Measurements from ENCODE around the gene FNDC11. TPM values are rescaled to one million over a fixed set of nuclear protein-coding genes. Genes with fewer than 3 reads are reported as not detected.
"Not testable (repeated sequence)": the region's sequence is repeated elsewhere in the genome, so short reads cannot be mapped to it uniquely, and the experiment has no call there.

FNDC11 gene
- total RNA-seq, 2 donors from 2014 or later = 0.35 to 0.69 TPM

DNA sequence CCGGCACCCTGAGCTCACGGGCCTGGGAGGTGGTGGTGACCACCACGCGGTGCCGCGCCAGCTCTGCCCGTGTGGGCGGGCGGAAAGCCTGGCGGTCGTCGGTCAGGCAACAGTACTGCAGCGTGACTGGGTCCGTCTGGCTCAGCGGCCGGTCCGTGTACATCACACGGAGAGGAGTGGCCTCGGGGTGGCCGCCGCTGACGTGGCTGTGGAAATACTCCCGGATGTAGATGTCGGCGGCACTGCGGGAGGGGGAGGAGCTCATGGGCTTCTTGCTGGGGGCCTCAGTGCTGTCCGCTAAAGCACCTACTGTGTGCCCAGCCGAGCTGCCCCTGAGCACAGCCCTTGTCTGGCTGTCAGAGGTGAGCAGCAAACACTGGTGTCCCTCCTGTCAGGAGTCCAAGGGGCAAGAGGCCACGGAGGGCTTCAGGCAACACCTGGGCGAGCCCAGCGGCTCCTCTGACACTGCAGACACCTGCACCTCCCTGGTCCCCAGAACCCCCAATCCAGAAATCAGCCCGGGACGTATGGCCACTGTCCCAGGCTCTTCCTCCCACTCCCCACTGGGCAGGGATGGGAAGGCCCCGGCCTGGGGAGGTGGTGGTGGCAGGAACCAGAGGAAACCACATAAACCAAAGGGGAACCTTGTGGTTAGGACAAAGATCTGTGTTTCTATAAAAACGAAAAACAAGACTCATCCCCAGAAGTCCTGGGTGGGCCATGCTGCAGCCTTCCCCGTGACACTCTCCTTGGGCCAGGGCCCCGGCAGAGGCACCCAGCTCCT is 13.6 kb downstream of the FNDC11 start:
- no peaks in the 10 kb centered on the region for H3K27me3 ChIP-seq
- no peak for DNase-seq
- no peak overlapping the region for H3K4me3 ChIP-seq
- intact Hi-C loops (cut with DNase I) = no loop called here
- no peak for TF ChIP-seq CTCF (IDR thresholded peaks at IDR 0.05)
- peak overlapping the region in 1 of 2 donors; percentile 27 for H3K9ac ChIP-seq (ENCODE audit: low read depth in 2 of 2, low read length in 2 of 2)
- H3K4me1 ChIP-seq = no peaks in the 10 kb centered on the region
- H3K9me3 ChIP-seq = no peaks in the 10 kb centered on the region
- H3K36me3 ChIP-seq = peaks cover 5% of the 10 kb centered on the region
- H3K27ac ChIP-seq = no peak overlapping the region

DNA sequence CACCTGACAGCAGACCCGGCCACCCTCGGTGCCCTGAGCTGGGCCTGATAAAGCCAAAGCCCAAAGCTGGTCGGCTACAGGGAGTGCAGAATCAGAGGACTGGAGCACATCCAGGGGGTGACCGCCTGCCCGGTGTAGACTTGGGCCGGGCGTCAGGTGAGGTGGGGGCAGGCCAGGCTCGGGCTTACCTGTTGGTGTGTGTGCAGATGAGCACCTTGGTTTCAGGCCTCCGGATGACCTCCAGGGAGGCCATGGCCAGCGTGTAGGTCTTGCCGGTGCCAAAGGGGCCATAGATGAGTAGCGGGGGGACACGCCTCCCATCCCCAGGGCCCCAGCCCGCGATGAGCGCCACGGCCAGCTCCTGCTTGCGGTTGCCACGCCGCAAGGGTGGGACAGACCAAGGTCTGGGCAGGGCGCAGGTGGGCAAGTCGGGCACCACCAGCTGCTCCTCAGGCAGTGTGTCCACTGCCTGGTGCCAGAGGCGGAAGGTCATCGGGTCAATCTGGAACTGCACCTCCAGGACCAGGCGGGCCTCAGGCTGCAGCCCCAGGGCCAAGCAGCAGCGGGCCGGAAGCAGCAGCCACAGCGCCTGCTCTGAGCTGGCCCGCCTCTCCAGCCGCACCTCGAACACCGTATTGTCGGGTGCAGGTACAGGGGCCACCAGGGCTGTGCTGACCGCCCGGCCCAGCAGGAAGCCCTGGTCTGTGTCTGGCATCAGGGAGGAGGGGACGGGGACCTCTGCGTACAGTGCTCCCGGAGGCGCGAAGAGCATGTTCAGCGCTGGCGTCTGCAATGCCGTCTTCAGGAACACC is 14.4 kb downstream of the FNDC11 start:
- Histone ChIP-seq H3K4me1 (peaks cover 5% of the 10 kb centered on the region), H3K36me3 (no peaks in the 10 kb centered on the region), H3K27ac (no peak overlapping the region), H3K9me3 (no peaks in the 10 kb centered on the region), H3K27me3 (no peaks in the 10 kb centered on the region), H3K4me3 (no peak overlapping the region), H3K9ac (ENCODE audit: low read depth in 2 of 2, low read length in 2 of 2) (peak overlapping the region; percentile 14 to 40)
- no peak for TF ChIP-seq CTCF (IDR thresholded peaks at IDR 0.05)
- no peak for DNase-seq
- intact Hi-C loops (cut with DNase I) = no loop called here

DNA sequence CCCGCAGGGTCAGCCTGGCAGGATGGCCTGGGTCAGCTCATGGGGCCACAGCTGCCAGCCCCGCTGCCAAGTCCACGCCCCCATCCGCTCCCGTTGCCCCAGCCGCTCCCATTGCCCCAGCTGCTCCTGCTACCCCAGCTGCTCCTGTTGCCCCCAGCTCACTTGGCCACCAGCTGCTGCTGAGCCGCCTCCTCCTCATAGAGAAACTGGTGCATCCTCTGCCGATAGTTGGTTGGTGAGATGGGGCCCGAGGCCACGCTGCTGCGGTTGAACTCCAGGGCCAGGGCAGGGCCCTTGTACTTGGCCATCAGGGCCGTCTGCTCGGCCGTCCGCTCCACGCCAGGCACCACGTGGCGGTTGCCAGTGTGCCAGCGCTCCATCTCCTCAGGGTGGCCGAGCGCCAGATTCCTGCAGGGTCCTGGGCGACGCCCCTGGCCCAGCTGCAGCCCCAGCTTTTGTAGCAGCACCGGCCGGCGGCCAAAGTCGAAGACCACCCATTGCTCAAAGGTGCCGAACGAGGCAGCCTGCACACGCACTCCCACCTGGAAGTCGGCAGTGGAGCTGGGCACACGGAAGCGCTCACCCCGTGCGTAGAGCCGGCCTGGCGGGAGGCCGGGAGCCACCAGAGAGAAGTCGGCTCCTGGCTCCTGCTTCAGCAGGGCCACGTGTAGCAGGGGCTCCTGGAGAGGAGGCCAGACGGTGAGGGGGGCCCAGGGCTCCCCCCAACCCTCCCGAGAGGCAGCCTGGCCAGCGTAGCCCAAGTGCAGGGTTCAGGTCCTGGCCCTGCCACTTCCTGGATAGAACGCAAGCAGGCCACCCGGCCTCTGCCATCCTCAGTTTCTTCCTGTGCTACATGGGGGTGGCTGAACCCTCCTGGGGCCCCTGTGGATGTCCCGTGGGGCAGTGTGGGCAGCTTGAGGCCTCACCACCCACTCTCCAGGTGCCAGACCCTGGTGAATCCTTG is 15.3 kb downstream of the FNDC11 start:
- peaks cover 6% of the 10 kb centered on the region for H3K4me1 ChIP-seq
- intact Hi-C loops (cut with DNase I) = no loop called here
- DNase-seq = no peak
- H3K27me3 ChIP-seq = no peaks in the 10 kb centered on the region
- H3K9me3 ChIP-seq = no peaks in the 10 kb centered on the region
- H3K27ac ChIP-seq = no peak overlapping the region
- no peaks in the 10 kb centered on the region for H3K36me3 ChIP-seq
- no peak overlapping the region for H3K4me3 ChIP-seq
- no peak overlapping the region for H3K9ac ChIP-seq (ENCODE audit: low read depth in 2 of 2, low read length in 2 of 2)
- TF ChIP-seq CTCF (IDR thresholded peaks at IDR 0.05) = no peak

DNA sequence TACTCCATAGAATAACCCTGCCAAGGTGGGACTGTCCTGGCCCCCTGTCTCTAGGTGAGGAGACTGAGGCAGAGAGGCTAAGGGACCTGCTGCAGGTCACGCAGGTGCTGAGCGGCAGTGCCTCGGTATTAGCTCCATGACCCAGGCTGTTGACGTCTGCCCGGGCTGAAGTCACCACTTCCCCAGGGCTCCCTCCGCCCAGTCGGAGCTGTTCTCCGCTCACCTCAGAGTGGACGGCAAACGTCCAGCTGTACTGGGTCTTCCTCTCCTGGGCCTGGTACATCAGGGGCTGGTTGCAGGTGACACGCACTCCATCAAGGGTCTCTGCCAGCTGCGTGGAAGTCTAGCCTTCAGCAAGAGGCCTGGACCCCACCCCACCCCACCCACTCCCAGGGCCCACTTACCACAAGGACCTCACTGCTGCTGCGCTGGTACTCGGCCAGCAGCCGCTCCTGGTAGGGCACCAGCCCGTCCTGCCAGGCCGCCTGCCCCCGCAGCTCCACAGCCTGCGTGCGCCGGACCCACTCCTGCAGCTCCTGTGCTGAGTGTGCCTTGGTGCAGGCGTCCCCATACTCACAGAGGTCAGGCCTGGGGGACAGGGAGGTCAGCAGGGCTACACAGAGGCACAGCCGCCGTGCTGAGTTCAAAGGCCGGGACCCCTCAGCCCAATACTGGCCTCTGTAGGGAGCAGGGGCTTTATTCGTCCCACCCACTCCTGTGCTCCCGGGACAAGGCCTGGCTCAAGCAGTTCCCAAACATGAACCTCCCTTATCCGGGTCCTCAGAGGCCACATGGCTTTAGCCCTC is 16.5 kb downstream of the FNDC11 start:
- Histone ChIP-seq H3K9me3 (no peaks in the 10 kb centered on the region), H3K27ac (no peak overlapping the region), H3K4me3 (no peak overlapping the region), H3K4me1 (peaks cover 9% of the 10 kb centered on the region), H3K36me3 (no peaks in the 10 kb centered on the region), H3K27me3 (no peaks in the 10 kb centered on the region), H3K9ac (ENCODE audit: low read depth in 2 of 2, low read length in 2 of 2) (no peak overlapping the region)
- no peak for TF ChIP-seq CTCF (IDR thresholded peaks at IDR 0.05)
- DNase-seq = no peak
- intact Hi-C loops (cut with DNase I) = no loop called here

DNA sequence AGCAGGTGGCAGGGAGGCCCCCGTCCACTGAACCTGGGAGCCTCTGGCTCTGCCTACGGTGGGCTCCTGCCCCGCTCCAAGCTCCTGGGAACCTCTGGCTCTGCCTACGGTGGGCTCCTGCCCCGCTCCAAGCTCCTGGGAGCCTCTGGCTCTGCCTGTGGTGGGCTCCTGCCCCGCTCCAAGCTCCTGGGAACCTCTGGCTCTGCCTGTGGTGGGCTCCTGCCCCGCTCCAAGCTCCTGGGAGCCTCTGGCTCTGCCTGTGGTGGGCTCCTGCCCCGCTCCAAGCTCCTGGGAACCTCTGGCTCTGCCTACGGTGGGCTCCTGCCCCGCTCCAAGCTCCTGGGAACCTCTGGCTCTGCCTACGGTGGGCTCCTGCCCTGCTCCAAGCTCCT is 17.1 kb downstream of the FNDC11 start:
- H3K36me3 ChIP-seq; DNase-seq; H3K4me3 ChIP-seq; H3K4me1 ChIP-seq; H3K9me3 ChIP-seq; H3K9ac ChIP-seq (ENCODE audit: low read depth in 2 of 2, low read length in 2 of 2); intact Hi-C loops (cut with DNase I); H3K27me3 ChIP-seq; H3K27ac ChIP-seq: not testable (repeated sequence)

All from colonic mucosa (tissue), 4 donors.